Endothelial cell of umbilical vein (primary cell): ENCODE measurements around the gene CYP39A1. TPM values are rescaled to one million over a fixed set of nuclear protein-coding genes. Genes with fewer than 3 reads are reported as not detected.

Source experiments
- BruUV-seq: library from RNA; stranded (reverse); fragments of 400-500 nt; replicated peaks from 2 replicates; lab custom pipeline; 2021; lab: Mats Ljungman, UMichigan
- CTCF ChIA-PET: fragments of 300-600, 350-600 bp; sonication (Branson Sonifier 250); formaldehyde crosslinking; loops from one replicate; lab custom pipeline; 2021; ENCODE audit warnings: antibody characterized with exemption, inconsistent platforms; lab: Charles Lee
- POLR2A ChIA-PET: fragments of 300-600, 350-600 bp; sonication (Branson Sonifier 250); formaldehyde crosslinking; loops from one replicate; lab custom pipeline; 2021; ENCODE audit warnings: antibody characterized with exemption, inconsistent platforms; lab: Charles Lee
- DNase-seq: peaks from one replicate; pipeline ENCODE4 v3.0.0-alpha.2; 2011; ENCODE audit warnings: low read depth, low spot score
- FAIRE-seq: peaks from 2 replicates; lab custom pipeline; 2011; peaks lifted over from hg19 to GRCh38; lab: Jason Lieb, UNC
- H2AFZ ChIP-seq: 2 replicates; pipeline ENCODE4 v1.6.0; 2012; ENCODE audit warnings: low read depth, low read length, control low read depth, inconsistent platforms
- H3K27ac ChIP-seq: 2 replicates; pipeline ENCODE4 v1.5.1; 2011; ENCODE audit warnings: low read depth, mild to moderate bottlenecking, control low read depth, low read length, moderate library complexity; ENCODE audit not compliant: insufficient read depth
- H3K27me3 ChIP-seq, 2 experiments: 2 replicates each; pipeline versions ENCODE4 v1.6.0 to v1.6.1; 2011; ENCODE audit warnings: low read length in 2 of 2, mixed read lengths in 1 of 2; ENCODE audit not compliant: control insufficient read depth in 2 of 2, insufficient read depth in 2 of 2
- H3K36me3 ChIP-seq, 2 experiments: 2 replicates in 1 of 2; 3 replicates in 1 of 2; pipeline ENCODE4 v1.5.1; 2011; ENCODE audit warnings: low read length in 2 of 2, mild to moderate bottlenecking in 1 of 2, moderate library complexity in 1 of 2; ENCODE audit not compliant: control insufficient read depth in 2 of 2, insufficient read depth in 2 of 2; ENCODE audit errors: extremely low read depth in 1 of 2
- H3K4me1 ChIP-seq: 3 replicates; pipeline ENCODE4 v1.5.1; 2011; ENCODE audit warnings: mild to moderate bottlenecking, low read length; ENCODE audit not compliant: control insufficient read depth, insufficient read depth; ENCODE audit errors: extremely low read depth
- H3K4me2 ChIP-seq: 2 replicates; pipeline ENCODE4 v1.6.1; 2011; ENCODE audit warnings: low read length, control low read depth, mixed read lengths; ENCODE audit not compliant: insufficient read depth
- H3K4me3 ChIP-seq, 3 experiments: fragments of 200-600 bp in 1 of 3; sonication (generic), shearing (Covaris generic) in 1 of 3; replicated peaks in 1 of 3; 2 replicates each; pipeline ENCODE4 v1.5.1; 2011 to 2016; ENCODE audit warnings: control low read depth in 3 of 3, low read length in 3 of 3, mild to moderate bottlenecking in 2 of 3, inconsistent platforms in 1 of 3, low read depth in 1 of 3, moderate library complexity in 1 of 3; ENCODE audit not compliant: insufficient read depth in 1 of 3
- H3K79me2 ChIP-seq: 2 replicates; pipeline ENCODE4 v1.6.0; 2012; ENCODE audit warnings: low read length, inconsistent platforms; ENCODE audit not compliant: control insufficient read depth, insufficient read depth
- H3K9ac ChIP-seq: replicated peaks from 2 replicates; pipeline ENCODE3; 2011; ENCODE audit warnings: low read length, control low read depth; ENCODE audit not compliant: insufficient read depth; ENCODE audit errors: extremely low read depth
- H3K9me1 ChIP-seq: replicated peaks from 3 replicates; pipeline ENCODE4 v1.6.0; 2011; ENCODE audit warnings: mild to moderate bottlenecking, low read length; ENCODE audit not compliant: control insufficient read depth, insufficient read depth; ENCODE audit errors: extremely low read depth
- H3K9me3 ChIP-seq: replicated peaks from 2 replicates; pipeline ENCODE4 v1.5.1; 2012; ENCODE audit warnings: low read length, inconsistent platforms; ENCODE audit not compliant: control insufficient read depth, insufficient read depth
- H4K20me1 ChIP-seq: replicated peaks from 2 replicates; pipeline ENCODE3; 2011; ENCODE audit warnings: mild to moderate bottlenecking, low read length; ENCODE audit not compliant: control insufficient read depth, insufficient read depth; ENCODE audit errors: extremely low read depth
- CTCF ChIP-seq, 2 donors: IDR thresholded peaks; 1 replicate in 1 of 2; 2 replicates in 1 of 2; pipeline ENCODE4 v1.5.1; 2011; ENCODE audit warnings: low read length in 2 of 2, mild to moderate bottlenecking in 2 of 2, moderate library complexity in 2 of 2, control low read depth in 1 of 2, inconsistent platforms in 1 of 2, low read depth in 1 of 2; ENCODE audit not compliant: insufficient read depth in 1 of 2; ENCODE audit errors: extremely low read depth in 1 of 2
- EZH2 ChIP-seq: IDR thresholded peaks from 2 replicates; pipeline ENCODE4 v1.6.1; 2012; ENCODE audit warnings: borderline replicate concordance, low read depth, mild to moderate bottlenecking, moderate library complexity, low read length, inconsistent platforms; ENCODE audit not compliant: severe bottlenecking
- FOS ChIP-seq: IDR thresholded peaks from 2 replicates; pipeline ENCODE4 v1.6.1; 2011; ENCODE audit warnings: mild to moderate bottlenecking, low read length, moderate library complexity, borderline replicate concordance; ENCODE audit not compliant: insufficient read depth
- GATA2 ChIP-seq: IDR thresholded peaks from 2 replicates; pipeline ENCODE4 v1.7.0; 2011; ENCODE audit warnings: low read depth, mild to moderate bottlenecking, moderate library complexity, mixed read lengths, low read length; ENCODE audit not compliant: insufficient read length, insufficient read depth
- JUN ChIP-seq: IDR thresholded peaks from 2 replicates; pipeline ENCODE4 v1.6.1; 2011; ENCODE audit warnings: borderline replicate concordance, low read depth; ENCODE audit not compliant: insufficient read length, insufficient read depth
- MAX ChIP-seq: IDR thresholded peaks from 2 replicates; pipeline ENCODE4 v1.6.1; 2011; ENCODE audit not compliant: insufficient read depth, insufficient read length
- MYC ChIP-seq: IDR thresholded peaks from one replicate; pipeline ENCODE4 v1.6.1; 2011; ENCODE audit warnings: mild to moderate bottlenecking, low read depth, low read length
- POLR2A ChIP-seq: IDR thresholded peaks from 2 replicates; pipeline ENCODE4 v1.6.1; 2012; ENCODE audit warnings: low read depth, mild to moderate bottlenecking, control low read depth, low read length
- POLR2AphosphoS5 ChIP-seq: IDR thresholded peaks from 2 replicates; pipeline ENCODE4 v1.6.1; 2012; ENCODE audit warnings: low read depth, mild to moderate bottlenecking, control low read depth, low read length, moderate library complexity; ENCODE audit not compliant: insufficient read depth
- dilution Hi-C: fragments of 300-500 bp; cut with MboI; formaldehyde crosslinking; loops from one replicate; pipeline ENCODE4 v1.15.0; 2019; ENCODE audit warnings: low sequenced_read_pairs; ENCODE audit not compliant: extremely low pct_ligation_motif_present
- intact Hi-C: fragments of 100-400 bp; cut with micrococcal nuclease; formaldehyde crosslinking; loops from one replicate; pipeline ENCODE4 v1.10.0; 2022
- polyA plus RNA-seq, 4 experiments: library from polyadenylated mRNA; depleted of rRNA in 3 of 4; stranded (reverse) in 3 of 4; unstranded in 1 of 4; fragments of >200 nt; gene quantifications; 2 replicates each; pipeline versions ENCODE4 v1.2.1 to v1.2.3, GENCODE V29; 2011 to 2012; ENCODE audit warnings: missing spikeins in 1 of 4
- total RNA-seq: library from RNA; stranded (reverse); gene quantifications from 2 replicates; pipeline ENCODE4 v1.2.3, GENCODE V29; 2021

Gene CYP39A1
- total and polyA plus RNA-seq, 2 donors (not counting 3 experiments of a cell fraction or from before 2014, with no cell fraction given): not detected

- no peaks in the 10 kb centered on the region for H3K9me1 ChIP-seq
- no peak for DNase-seq
- no peak overlapping the region for H2AFZ ChIP-seq
- no peaks in the 10 kb centered on the region for H4K20me1 ChIP-seq
- H3K4me2 ChIP-seq: no peak overlapping the region
- POLR2A ChIA-PET: no interaction called here
- H3K27ac ChIP-seq: no peak overlapping the region
- intact Hi-C loops: no loop called here
- no TSS peak for BruUV-seq
- CTCF ChIA-PET: no interaction called here
- no peaks in the 10 kb centered on the region for H3K4me1 ChIP-seq
- H3K36me3 ChIP-seq: no peaks in the 10 kb centered on the region
- no peak overlapping the region for H3K9ac ChIP-seq
- FAIRE-seq: no peak
- H3K79me2 ChIP-seq: no peaks in the 10 kb centered on the region
- no peaks in the 10 kb centered on the region for H3K27me3 ChIP-seq
- no peaks in the 10 kb centered on the region for H3K9me3 ChIP-seq
- TF ChIP-seq CTCF (IDR thresholded peaks at IDR 0.05; ENCODE audit: extremely low read depth in 1 of 2, insufficient read depth in 1 of 2, low read depth in 1 of 2, low read length in 2 of 2): no peak
- TF ChIP-seq FOS: no peak
- TF ChIP-seq MYC: no peak
- TF ChIP-seq POLR2AphosphoS5: no peak
- no peak for TF ChIP-seq MAX
- TF ChIP-seq GATA2: no peak
- no peak for TF ChIP-seq POLR2A
- no peak for TF ChIP-seq JUN
- TF ChIP-seq EZH2: no peak
- dilution Hi-C loops: no loop called here
- H3K4me3 ChIP-seq: no peak overlapping the region
Measured at GRCh38 chr6:46584586-46584985, 68.0 kb downstream of the CYP39A1 start.
